ENCODE measurements around the gene ENKUR.

DNA sequence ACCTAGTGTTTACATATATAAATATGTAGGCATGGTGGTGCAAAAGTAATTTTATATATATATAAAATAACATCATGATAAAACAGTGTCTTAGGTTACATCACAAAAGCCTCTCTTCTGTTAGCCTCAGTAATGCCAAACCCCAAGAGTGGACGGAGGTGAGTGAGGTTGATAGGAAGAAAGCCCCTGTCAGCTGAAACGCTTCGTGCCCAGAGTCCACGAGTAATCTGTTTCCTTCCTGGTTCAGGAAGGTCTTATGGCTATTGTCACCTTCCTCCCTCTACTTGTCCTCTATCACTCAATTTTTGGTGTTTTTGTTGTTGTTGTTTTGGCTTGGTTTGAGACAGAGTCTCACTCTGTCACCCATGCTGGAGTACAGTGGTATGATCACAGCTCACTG, 41.9 kb upstream of the ENKUR start:
- TF ChIP-seq FOXP2 (optimal IDR thresholded peaks at IDR 0.05; ENCODE audit: borderline replicate concordance, extremely low read depth, extremely low read length, insufficient read depth) (no peak), REST (IDR thresholded peaks at IDR 0.05; ENCODE audit: insufficient read depth in 1 of 2, low read depth in 2 of 2, low read length in 2 of 2) (no peak)
